Lower leg skin (tissue), 4 donors: ENCODE data around the gene CHAC2. TPM values are rescaled to one million over a fixed set of nuclear protein-coding genes. Genes with fewer than 3 reads are reported as not detected.
"Not testable (repeated sequence)": the region's sequence is repeated elsewhere in the genome, so short reads cannot be mapped to it uniquely, and the experiment has no call there.

Source experiments
- DNase-seq, 2 donors: peaks; one replicate each; pipeline ENCODE4 v3.0.0-alpha.2; 2019; ENCODE audit warnings: low spot score in 2 of 2
- H3K4me3 ChIP-seq: fragments of 200-600 bp; sonication (generic); 2 replicates; pipeline ENCODE4 v1.5.1; 2017; ENCODE audit warnings: mild to moderate bottlenecking, low read depth; ENCODE audit not compliant: poor library complexity, severe bottlenecking
- CTCF ChIP-seq, 3 donors: fragments of 450-650 bp; IDR thresholded peaks; one replicate each; pipeline ENCODE4 v1.5.1; 2016; ENCODE audit warnings: antibody characterized with exemption in 3 of 3, mild to moderate bottlenecking in 3 of 3, moderate library complexity in 2 of 3
- POLR2A ChIP-seq, 2 donors: fragments of 450-650 bp; IDR thresholded peaks; one replicate each; pipeline ENCODE4 v1.6.1; 2016 to 2017; ENCODE audit warnings: antibody characterized with exemption in 2 of 2, mild to moderate bottlenecking in 1 of 2, moderate library complexity in 1 of 2
- WGBS, 2 donors: methylation state at CpG; one replicate each; pipeline ENCODE4 v1.1.5; 2018; 5-methylcytosine and 5-hydroxymethylcytosine counted together
- intact Hi-C: fragments of 100-400 bp; cut with DNase I; formaldehyde crosslinking; loops from one replicate; pipeline ENCODE4 v1.15.0; 2023; ENCODE audit warnings: low total_unique reads
- total RNA-seq, 4 donors: library from RNA; depleted of rRNA; stranded (reverse); fragments of >200 nt; gene quantifications; one replicate each; pipeline ENCODE4 v1.1.0, GENCODE V29; 2016

The CHAC2 gene
- total RNA-seq, 4 donors from 2014 or later = 0.76 to 1.9 (median 1.4) TPM

GRCh38 chr2:53751728-53752127, 15.9 kb upstream of the CHAC2 start:
- no peak for TF ChIP-seq CTCF (IDR thresholded peaks at IDR 0.05)
- no peak for TF ChIP-seq POLR2A (IDR thresholded peaks at IDR 0.05)
- intact Hi-C loops = no loop called here
- DNase-seq = no peak
- WGBS, 2 donors = 30 to 40% methylated on average over 1 of the region's 1 CpG
- no peak overlapping the region for H3K4me3 ChIP-seq

GRCh38 chr2:53752385-53752784, 15.2 kb upstream of the CHAC2 start:
- TF ChIP-seq CTCF (IDR thresholded peaks at IDR 0.05) (no peak), POLR2A (IDR thresholded peaks at IDR 0.05) (no peak)
- 67 to 92% methylated on average over 4 of the region's 4 CpGs for WGBS, 2 donors
- DNase-seq = no peak
- no peak overlapping the region for H3K4me3 ChIP-seq
- intact Hi-C loops = no loop called here

GRCh38 chr2:53753041-53753440, 14.6 kb upstream of the CHAC2 start:
- TF ChIP-seq POLR2A (IDR thresholded peaks at IDR 0.05) (no peak), CTCF (IDR thresholded peaks at IDR 0.05) (no peak)
- intact Hi-C loops = no loop called here
- H3K4me3 ChIP-seq = no peak overlapping the region
- DNase-seq = no peak

GRCh38 chr2:53755121-53755520, 12.5 kb upstream of the CHAC2 start:
- no peak overlapping the region for H3K4me3 ChIP-seq
- TF ChIP-seq CTCF (IDR thresholded peaks at IDR 0.05) (no peak), POLR2A (IDR thresholded peaks at IDR 0.05) (no peak)
- WGBS, 2 donors = 39 to 45% methylated on average over 2 of the region's 2 CpGs
- DNase-seq = peak; percentile 85 to 95
- intact Hi-C loops = no loop called here

GRCh38 chr2:53756644-53757043, 11.0 kb upstream of the CHAC2 start:
- intact Hi-C loops = no loop called here
- no peak for DNase-seq
- no peak for TF ChIP-seq POLR2A (IDR thresholded peaks at IDR 0.05)
- no peak for TF ChIP-seq CTCF (IDR thresholded peaks at IDR 0.05)
- H3K4me3 ChIP-seq = no peak overlapping the region
- WGBS, 2 donors = 98% methylated on average over 15 of the region's 15 CpGs

GRCh38 chr2:53757206-53757605, 10.4 kb upstream of the CHAC2 start:
- WGBS, 2 donors = 97 to 98% methylated on average over 14 of the region's 14 CpGs
- not testable (repeated sequence) for H3K4me3 ChIP-seq

More at GRCh38 chr2:53757206-53757605, 10.4 kb upstream of the CHAC2 start:
- intact Hi-C loops, DNase-seq: not testable (repeated sequence)
